ENCODE data around the gene TRAF3. TPM values are rescaled to one million over a fixed set of nuclear protein-coding genes. Genes with fewer than 3 reads are reported as not detected.

The TRAF3 gene
- total RNA-seq, 6 experiments from 2014 or later: 19.9 to 28.8 (median 22.6) TPM

DNA sequence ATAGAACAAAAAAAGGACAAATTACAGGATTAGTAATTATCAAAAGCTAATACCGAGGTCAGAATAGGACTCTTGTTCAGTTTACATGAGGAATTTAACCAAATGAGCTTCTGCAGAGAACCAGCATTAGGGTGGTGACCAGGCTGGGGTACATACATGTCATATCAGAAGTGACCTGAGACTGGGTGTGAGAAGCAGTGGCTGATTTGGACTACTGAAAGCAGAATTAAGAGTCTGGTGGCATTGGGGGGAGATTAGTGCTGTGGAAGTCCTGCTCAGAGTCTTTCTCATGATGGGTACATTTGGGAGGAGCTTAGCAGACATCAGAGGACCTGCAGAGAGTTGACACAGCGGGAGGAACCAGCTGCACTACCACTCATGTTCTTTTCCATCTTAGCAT lies 21.7 kb downstream of the TRAF3 start:
- Mint-ChIP-seq H3K36me3 (ENCODE audit: low read depth) (peaks cover 6% of the 10 kb centered on the region), H3K9me3 (peaks cover 2% of the 10 kb centered on the region), H3K4me3 (no peak overlapping the region), H3K4me1 (ENCODE audit: low read depth) (peaks cover 34% of the 10 kb centered on the region), H3K27me3 (ENCODE audit: insufficient read depth) (peaks cover 1% of the 10 kb centered on the region; the same call in 1 of the 2 replicates), H3K27ac (peak overlapping the region; percentile 3; the same call in 1 of the 2 replicates)
- DNase-seq: no peak
- TF ChIP-seq, protein P1, sequence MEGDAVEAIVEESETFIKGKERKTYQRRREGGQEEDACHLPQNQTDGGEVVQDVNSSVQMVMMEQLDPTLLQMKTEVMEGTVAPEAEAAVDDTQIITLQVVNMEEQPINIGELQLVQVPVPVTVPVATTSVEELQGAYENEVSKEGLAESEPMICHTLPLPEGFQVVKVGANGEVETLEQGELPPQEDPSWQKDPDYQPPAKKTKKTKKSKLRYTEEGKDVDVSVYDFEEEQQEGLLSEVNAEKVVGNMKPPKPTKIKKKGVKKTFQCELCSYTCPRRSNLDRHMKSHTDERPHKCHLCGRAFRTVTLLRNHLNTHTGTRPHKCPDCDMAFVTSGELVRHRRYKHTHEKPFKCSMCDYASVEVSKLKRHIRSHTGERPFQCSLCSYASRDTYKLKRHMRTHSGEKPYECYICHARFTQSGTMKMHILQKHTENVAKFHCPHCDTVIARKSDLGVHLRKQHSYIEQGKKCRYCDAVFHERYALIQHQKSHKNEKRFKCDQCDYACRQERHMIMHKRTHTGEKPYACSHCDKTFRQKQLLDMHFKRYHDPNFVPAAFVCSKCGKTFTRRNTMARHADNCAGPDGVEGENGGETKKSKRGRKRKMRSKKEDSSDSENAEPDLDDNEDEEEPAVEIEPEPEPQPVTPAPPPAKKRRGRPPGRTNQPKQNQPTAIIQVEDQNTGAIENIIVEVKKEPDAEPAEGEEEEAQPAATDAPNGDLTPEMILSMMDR (IDR thresholded peaks at IDR 0.05): no peak

- TF ChIP-seq, protein P1 (IDR thresholded peaks at IDR 0.05): no peak
- Mint-ChIP-seq H3K36me3 (ENCODE audit: low read depth) (0 out of 2 replicates have a peak, but pooled peaks cover 4% of the 10 kb centered on the region), H3K4me1 (ENCODE audit: low read depth) (peaks cover 32% of the 10 kb centered on the region), H3K9me3 (no peaks in the 10 kb centered on the region), H3K27me3 (ENCODE audit: insufficient read depth) (peaks cover 1% of the 10 kb centered on the region), H3K27ac (peak overlapping the region; percentile 58), H3K4me3 (no peak overlapping the region)
- DNase-seq: peak; percentile 84
Observed at GRCh38 chr14:102799684-102800562, 22.7 kb downstream of the TRAF3 start.

DNA sequence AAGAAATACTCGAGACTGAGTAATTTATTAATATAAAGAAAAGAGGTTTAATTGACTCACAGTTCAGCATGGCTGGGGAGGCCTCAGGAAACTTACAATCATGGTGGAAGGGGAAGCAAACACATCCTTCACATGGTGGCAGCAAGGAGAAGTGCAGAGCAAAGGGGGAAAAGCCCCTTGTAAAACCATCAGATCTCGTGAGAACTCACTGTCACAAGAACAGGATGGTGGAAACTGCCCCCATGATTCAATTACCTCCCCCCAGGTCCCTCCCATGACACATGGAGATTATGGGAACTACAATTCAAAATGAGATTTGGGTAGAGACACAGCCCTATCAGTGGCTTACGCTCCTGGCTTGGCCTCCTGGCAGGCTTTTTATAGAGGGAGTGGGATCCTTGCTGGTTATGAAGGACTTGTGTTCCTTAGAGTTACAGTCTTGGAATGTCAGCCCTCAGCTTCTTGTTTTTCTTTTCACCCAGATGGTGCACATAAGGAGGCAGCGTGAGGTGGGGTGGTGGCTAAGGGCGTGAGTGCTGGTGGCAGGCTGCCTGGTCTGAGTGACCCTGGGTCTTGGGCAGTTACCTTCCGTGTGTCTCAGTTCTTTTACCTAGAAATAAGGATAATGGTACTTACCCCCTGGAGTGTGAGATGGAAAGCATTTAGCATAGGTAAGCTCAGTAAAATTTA lies 25.7 kb downstream of the TRAF3 start:
- Mint-ChIP-seq H3K27me3 (ENCODE audit: insufficient read depth) (no peaks in the 10 kb centered on the region; the same call in 1 of the 2 replicates), H3K27ac (no peak overlapping the region), H3K36me3 (ENCODE audit: low read depth) (no peaks in the 10 kb centered on the region)

GRCh38 chr14:102804858-102805257 lies 27.6 kb downstream of the TRAF3 start:
- Mint-ChIP-seq H3K4me1 (ENCODE audit: low read depth) (peaks cover 28% of the 10 kb centered on the region), H3K27me3 (ENCODE audit: insufficient read depth) (no peaks in the 10 kb centered on the region; the same call in 1 of the 2 replicates), H3K36me3 (ENCODE audit: low read depth) (no peaks in the 10 kb centered on the region), H3K4me3 (no peak overlapping the region), H3K27ac (peak overlapping the region; percentile 25; the same call in 1 of the 2 replicates), H3K9me3 (no peaks in the 10 kb centered on the region)
- DNase-seq: no peak
- TF ChIP-seq, protein P1 (IDR thresholded peaks at IDR 0.05): no peak

More for the DNA sequence above, 25.7 kb downstream of the TRAF3 start:
- no peak for DNase-seq
- Mint-ChIP-seq H3K4me3 (no peak overlapping the region), H3K9me3 (no peaks in the 10 kb centered on the region), H3K4me1 (ENCODE audit: low read depth) (peaks cover 39% of the 10 kb centered on the region)
- TF ChIP-seq, protein P1 (IDR thresholded peaks at IDR 0.05): no peak

- no peaks in the 10 kb centered on the region for H3K9me3 Mint-ChIP-seq
- H3K4me1 Mint-ChIP-seq (ENCODE audit: low read depth): peaks cover 27% of the 10 kb centered on the region
- peak overlapping the region; percentile 25; the same call in 1 of the 2 replicates for H3K27ac Mint-ChIP-seq
- H3K36me3 Mint-ChIP-seq (ENCODE audit: low read depth): no peaks in the 10 kb centered on the region
- H3K4me3 Mint-ChIP-seq: no peak overlapping the region
- no peaks in the 10 kb centered on the region; the same call in 1 of the 2 replicates for H3K27me3 Mint-ChIP-seq (ENCODE audit: insufficient read depth)
- TF ChIP-seq, protein P1 (IDR thresholded peaks at IDR 0.05): no peak
- peak; percentile 43 for DNase-seq
Observed at GRCh38 chr14:102805371-102805891, 28.2 kb downstream of the TRAF3 start.
